Neural crest cell (in vitro differentiated cells): ENCODE results near the gene TCAIM. TPM values are rescaled to one million over a fixed set of nuclear protein-coding genes. Genes with fewer than 3 reads are reported as not detected.
"Not testable (repeated sequence)": the region's sequence is repeated elsewhere in the genome, so short reads cannot be mapped to it uniquely, and the experiment has no call there.

Source experiments
- DNase-seq: peaks from one replicate; pipeline ENCODE4 v3.0.0; 2021; ENCODE audit warnings: low read depth, mixed read lengths, low spot score
- H3K27ac Mint-ChIP-seq: one replicate; pipeline ENCODE4 v1.8.0; 2021; ENCODE audit warnings: mild to moderate bottlenecking, mixed read lengths; ENCODE audit not compliant: unreplicated experiment
- H3K27me3 Mint-ChIP-seq: 2 replicates; pipeline ENCODE4 v1.8.0; 2021; ENCODE audit warnings: low read depth, mild to moderate bottlenecking, mixed read lengths
- H3K36me3 Mint-ChIP-seq: 2 replicates; pipeline ENCODE4 v1.8.0; 2021; ENCODE audit warnings: low read depth, mild to moderate bottlenecking, mixed read lengths
- H3K4me1 Mint-ChIP-seq: 2 replicates; pipeline ENCODE4 v1.8.0; 2021; ENCODE audit warnings: mixed read lengths
- H3K4me3 Mint-ChIP-seq: one replicate; pipeline ENCODE4 v1.8.0; 2021; ENCODE audit warnings: mild to moderate bottlenecking, mixed read lengths
- H3K9me3 Mint-ChIP-seq: 2 replicates; pipeline ENCODE4 v1.8.0; 2021; ENCODE audit warnings: mixed read lengths
- total RNA-seq: library from RNA; stranded (reverse); gene quantifications from 2 replicates; pipeline ENCODE4 v1.2.1, GENCODE V29; 2021
- TF ChIP-seq, protein P1 (sequence below): fragments of 200-600 bp; sonication (generic); conservative IDR thresholded peaks from 2 replicates; pipeline ENCODE4 v1.5.0; 2021; ENCODE audit warnings: antibody characterized with exemption, mild to moderate bottlenecking

TCAIM gene
- total RNA-seq, 1 donor from 2014 or later: 25.3 TPM

DNA sequence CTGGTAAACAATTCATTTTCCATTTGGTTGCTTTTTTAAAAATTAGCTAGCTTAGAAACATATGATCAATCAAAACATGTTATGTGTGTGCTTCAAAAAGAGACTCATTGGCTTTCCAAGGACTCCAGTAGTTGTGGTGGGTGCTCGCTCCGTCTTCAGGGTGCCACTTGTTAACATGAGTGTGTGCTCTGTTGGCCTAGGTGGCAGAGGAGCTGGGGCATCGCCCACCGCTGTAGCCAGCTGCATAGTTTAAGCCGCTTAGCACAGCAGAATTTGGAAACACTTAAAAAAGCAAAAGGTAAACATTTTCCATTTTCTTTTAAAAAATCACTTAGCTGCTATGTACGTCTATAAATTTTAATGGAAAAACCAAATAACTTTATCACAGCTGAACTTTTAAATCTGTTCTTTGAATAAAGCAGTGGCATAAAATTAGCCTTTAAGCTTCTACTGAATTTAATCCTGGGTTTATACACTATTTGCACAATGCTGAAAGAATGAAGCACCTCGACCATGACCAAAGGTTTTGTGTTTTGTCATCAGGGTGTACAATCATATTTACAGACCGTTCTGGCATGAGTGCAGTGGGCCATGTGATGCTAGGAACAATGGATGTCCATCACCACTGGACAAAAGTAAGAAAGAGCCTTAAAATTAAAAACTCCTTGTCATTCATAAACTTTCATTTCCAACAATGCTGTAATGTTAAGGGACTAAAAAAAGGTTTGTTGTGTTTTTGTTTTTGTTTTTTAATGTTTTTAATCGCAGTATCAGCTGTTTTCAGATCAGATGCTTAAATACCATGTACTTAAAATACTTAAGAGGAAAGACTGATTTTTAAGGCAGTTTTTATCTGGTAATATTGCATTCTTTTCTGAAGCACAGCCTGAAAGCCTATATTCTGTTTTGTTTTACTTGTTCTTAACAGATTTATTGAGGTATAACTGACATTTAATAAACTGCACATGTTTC lies 57.9 kb downstream of the TCAIM start:
- Mint-ChIP-seq H3K27ac (no peak overlapping the region), H3K36me3 (peaks cover 9% of the 10 kb centered on the region), H3K4me1 (peaks cover 30% of the 10 kb centered on the region), H3K27me3 (no peaks in the 10 kb centered on the region), H3K9me3 (peaks cover 2% of the 10 kb centered on the region), H3K4me3 (no peak overlapping the region)
- TF ChIP-seq, protein P1, sequence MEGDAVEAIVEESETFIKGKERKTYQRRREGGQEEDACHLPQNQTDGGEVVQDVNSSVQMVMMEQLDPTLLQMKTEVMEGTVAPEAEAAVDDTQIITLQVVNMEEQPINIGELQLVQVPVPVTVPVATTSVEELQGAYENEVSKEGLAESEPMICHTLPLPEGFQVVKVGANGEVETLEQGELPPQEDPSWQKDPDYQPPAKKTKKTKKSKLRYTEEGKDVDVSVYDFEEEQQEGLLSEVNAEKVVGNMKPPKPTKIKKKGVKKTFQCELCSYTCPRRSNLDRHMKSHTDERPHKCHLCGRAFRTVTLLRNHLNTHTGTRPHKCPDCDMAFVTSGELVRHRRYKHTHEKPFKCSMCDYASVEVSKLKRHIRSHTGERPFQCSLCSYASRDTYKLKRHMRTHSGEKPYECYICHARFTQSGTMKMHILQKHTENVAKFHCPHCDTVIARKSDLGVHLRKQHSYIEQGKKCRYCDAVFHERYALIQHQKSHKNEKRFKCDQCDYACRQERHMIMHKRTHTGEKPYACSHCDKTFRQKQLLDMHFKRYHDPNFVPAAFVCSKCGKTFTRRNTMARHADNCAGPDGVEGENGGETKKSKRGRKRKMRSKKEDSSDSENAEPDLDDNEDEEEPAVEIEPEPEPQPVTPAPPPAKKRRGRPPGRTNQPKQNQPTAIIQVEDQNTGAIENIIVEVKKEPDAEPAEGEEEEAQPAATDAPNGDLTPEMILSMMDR: no peak
- DNase-seq: no peak

DNA sequence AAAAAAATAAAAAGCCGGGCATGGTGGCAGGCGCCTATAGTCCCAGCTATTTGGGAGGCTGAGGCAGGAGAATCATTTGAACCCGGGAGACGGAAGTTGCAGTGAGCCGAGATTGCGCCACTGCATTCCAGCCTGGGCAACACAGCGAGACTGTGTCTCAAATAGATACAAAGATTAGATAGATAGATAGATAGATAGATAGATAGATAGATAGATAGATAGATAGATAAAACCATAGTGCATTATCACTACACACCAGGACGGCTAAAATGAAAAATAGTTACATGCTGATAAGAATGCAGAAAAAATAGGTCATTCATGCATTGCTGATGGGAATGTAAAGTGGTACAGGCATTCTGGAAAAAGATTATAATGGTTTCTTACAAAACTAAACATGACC lies 59.7 kb downstream of the TCAIM start:
- not testable (repeated sequence) for H3K27ac Mint-ChIP-seq, H3K4me3 Mint-ChIP-seq, H3K9me3 Mint-ChIP-seq, H3K27me3 Mint-ChIP-seq, DNase-seq, H3K36me3 Mint-ChIP-seq
- peaks cover 30% of the 10 kb centered on the region for H3K4me1 Mint-ChIP-seq

DNA sequence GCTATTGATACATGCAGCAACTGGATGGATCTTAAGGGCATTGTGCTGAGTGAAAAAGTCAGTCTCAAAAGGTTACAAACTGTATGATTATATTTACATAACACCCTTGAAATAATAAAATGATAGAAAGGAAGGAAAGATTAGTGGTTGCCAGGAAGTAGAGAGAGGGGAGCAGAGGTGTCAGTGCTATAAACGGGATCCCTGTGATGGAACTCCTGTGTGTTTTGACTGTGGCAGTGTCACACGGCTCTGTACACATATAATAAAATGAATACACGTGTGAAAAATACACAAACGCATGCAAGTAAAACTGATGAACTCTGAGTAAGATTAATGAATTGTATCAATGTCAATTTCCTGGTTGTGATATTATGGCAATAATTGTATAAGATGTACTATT lies 60.3 kb downstream of the TCAIM start:
- H3K4me1 Mint-ChIP-seq: peaks cover 30% of the 10 kb centered on the region
- H3K4me3 Mint-ChIP-seq: no peak overlapping the region
- H3K27me3 Mint-ChIP-seq: no peaks in the 10 kb centered on the region
- TF ChIP-seq, protein P1: no peak
- no peak overlapping the region for H3K27ac Mint-ChIP-seq
- no peaks in the 10 kb centered on the region for H3K9me3 Mint-ChIP-seq
- no peak for DNase-seq
- H3K36me3 Mint-ChIP-seq: peaks cover 13% of the 10 kb centered on the region

DNA sequence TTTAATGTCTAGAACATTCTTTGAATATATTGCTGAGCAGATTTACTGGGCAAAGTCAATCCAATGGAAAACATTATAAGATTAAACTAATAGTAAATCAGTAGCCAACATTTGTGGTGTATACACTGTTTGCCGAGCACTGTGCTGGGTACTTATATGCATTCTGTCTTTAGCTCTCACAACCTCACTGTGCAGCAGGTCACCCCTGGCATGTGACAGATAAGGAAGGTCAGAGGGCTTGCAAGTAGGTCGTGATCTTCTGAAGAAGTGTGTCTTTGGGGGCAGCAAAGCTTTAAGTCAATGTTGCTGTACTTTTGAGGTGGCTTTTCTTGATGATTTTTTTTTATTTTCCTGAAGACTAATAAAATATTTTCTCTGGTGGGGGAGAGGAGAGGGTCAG lies 62.2 kb downstream of the TCAIM start:
- Mint-ChIP-seq H3K4me1 (peaks cover 30% of the 10 kb centered on the region), H3K27me3 (no peaks in the 10 kb centered on the region), H3K4me3 (no peak overlapping the region), H3K9me3 (no peaks in the 10 kb centered on the region), H3K36me3 (peaks cover 20% of the 10 kb centered on the region), H3K27ac (no peak overlapping the region)
- no peak for DNase-seq
- TF ChIP-seq, protein P1: no peak

DNA sequence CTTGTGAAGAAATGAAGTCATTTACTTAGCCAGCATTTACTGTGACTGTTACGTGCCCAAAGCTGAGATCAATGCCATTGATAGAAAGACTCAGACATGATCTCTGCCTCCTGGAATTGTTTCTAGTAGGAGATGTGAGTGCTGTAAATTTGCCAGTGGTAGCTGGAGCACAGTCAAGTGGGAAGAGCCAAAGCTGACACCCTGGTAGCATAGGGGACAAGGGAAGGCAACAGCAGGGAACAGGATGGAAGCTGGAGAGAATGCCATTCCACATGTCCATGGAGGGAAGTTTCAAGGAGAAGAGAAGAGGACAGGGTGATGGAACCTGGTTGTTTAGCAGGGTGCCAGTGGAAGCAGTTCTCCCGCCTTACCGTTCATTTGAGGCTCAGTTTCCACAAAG lies 64.0 kb downstream of the TCAIM start:
- no peak overlapping the region for H3K27ac Mint-ChIP-seq
- DNase-seq: no peak
- no peak overlapping the region for H3K4me3 Mint-ChIP-seq
- H3K4me1 Mint-ChIP-seq: peaks cover 21% of the 10 kb centered on the region
- no peaks in the 10 kb centered on the region for H3K9me3 Mint-ChIP-seq
- peaks cover 18% of the 10 kb centered on the region for H3K36me3 Mint-ChIP-seq
- H3K27me3 Mint-ChIP-seq: no peaks in the 10 kb centered on the region
- TF ChIP-seq, protein P1: no peak

DNA sequence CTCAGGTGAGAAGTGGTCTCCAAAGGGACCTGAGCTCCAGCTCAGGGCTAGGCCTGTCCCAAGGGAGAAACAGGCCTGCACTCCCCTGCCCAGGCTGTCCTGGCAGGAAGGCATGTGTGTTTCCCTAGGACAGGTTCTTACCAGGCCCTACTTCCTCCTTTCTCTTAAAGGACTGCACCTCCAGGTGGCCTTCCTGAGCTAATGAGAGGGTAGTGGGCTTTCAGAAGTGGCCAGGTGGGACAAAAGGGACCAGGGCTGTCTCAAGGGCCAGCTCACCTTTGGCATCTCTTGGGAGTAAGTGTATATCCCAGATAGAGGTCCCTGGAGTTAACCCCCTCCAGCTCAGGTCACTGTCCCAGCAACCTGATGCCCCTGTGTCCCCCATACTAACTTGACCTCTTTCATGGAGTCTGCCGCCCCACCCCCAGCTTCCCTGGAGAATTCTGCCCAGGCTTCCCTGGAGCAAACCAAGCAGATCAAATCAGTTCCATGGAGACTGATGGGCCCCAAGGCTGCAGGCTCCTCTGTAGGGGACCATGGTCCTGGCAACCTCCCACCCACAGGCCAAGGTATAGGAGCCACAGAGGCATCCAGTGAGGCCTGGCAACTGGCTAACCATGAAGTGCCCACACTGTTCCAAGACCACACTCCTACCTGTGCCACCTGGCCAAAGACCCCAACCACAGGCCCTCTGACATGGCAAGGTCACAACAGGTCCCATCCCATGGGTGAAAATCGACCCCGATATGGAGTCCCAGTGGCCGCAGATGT lies 71.3 kb downstream of the TCAIM start:
- TF ChIP-seq, protein P1: no peak
- Mint-ChIP-seq H3K27ac (no peak overlapping the region), H3K9me3 (no peaks in the 10 kb centered on the region), H3K4me3 (no peak overlapping the region), H3K36me3 (peaks cover 3% of the 10 kb centered on the region), H3K27me3 (no peaks in the 10 kb centered on the region), H3K4me1 (no peaks in the 10 kb centered on the region)
- DNase-seq: no peak
